ENCODE data around the gene LCAT. TPM values are rescaled to one million over a fixed set of nuclear protein-coding genes. Genes with fewer than 3 reads are reported as not detected.

The LCAT gene
- total and polyA plus RNA-seq, 4 donors: 8.4 to 43.9 (median 21.9) TPM

- ATAC-seq (ENCODE audit: insufficient read depth, low FRiP score) (no peak), DNase-seq (no peak)
- WGBS, 2 donors: 74 to 83% methylated on average over 10 of the region's 10 CpGs
- Histone ChIP-seq H3K27me3 (ENCODE audit: control insufficient read depth in 3 of 3, insufficient read depth in 3 of 3, low read length in 2 of 3) (no peaks in the 10 kb centered on the region), H3K4me3 (no peak overlapping the region), H3K9ac (ENCODE audit: insufficient read depth in 1 of 2, low read length in 2 of 2) (no peak overlapping the region), H3K4me1 (ENCODE audit: control insufficient read depth in 5 of 5, insufficient read depth in 5 of 5, low read length in 5 of 5) (peaks cover 0 to 15% (median 0%) of the 10 kb centered on the region in 5 donors), H3K9me3 (ENCODE audit: control insufficient read depth in 4 of 4, insufficient read depth in 3 of 4, low read length in 3 of 4) (no peaks in the 10 kb centered on the region), H3K36me3 (ENCODE audit: control insufficient read depth in 4 of 4, insufficient read depth in 4 of 4, low read length in 4 of 4) (peaks cover 0 to 20% (median 11%) of the 10 kb centered on the region in 4 donors), H3K27ac (ENCODE audit: low read depth in 1 of 2, low read length in 1 of 2) (peak overlapping the region; percentile 23 to 46)
- TF ChIP-seq CTCF (IDR thresholded peaks at IDR 0.05; ENCODE audit: control extremely low read depth, extremely low read depth): no peak
Measured at GRCh38 chr16:67923414-67924116, 20.4 kb downstream of the LCAT start.

- ATAC-seq (ENCODE audit: insufficient read depth, low FRiP score) (no peak), DNase-seq (no peak)
- Histone ChIP-seq H3K27ac (ENCODE audit: low read depth in 1 of 2, low read length in 1 of 2) (peak overlapping the region in 1 of 2 donors; percentile 23), H3K36me3 (ENCODE audit: control insufficient read depth in 4 of 4, insufficient read depth in 4 of 4, low read length in 4 of 4) (peaks cover 0 to 22% (median 11%) of the 10 kb centered on the region in 4 donors), H3K27me3 (ENCODE audit: control insufficient read depth in 3 of 3, insufficient read depth in 3 of 3, low read length in 2 of 3) (no peaks in the 10 kb centered on the region), H3K9me3 (ENCODE audit: control insufficient read depth in 4 of 4, insufficient read depth in 3 of 4, low read length in 3 of 4) (no peaks in the 10 kb centered on the region), H3K9ac (ENCODE audit: insufficient read depth in 1 of 2, low read length in 2 of 2) (no peak overlapping the region), H3K4me3 (no peak overlapping the region), H3K4me1 (ENCODE audit: control insufficient read depth in 5 of 5, insufficient read depth in 5 of 5, low read length in 5 of 5) (peaks cover 0 to 15% (median 0%) of the 10 kb centered on the region in 5 donors)
- TF ChIP-seq CTCF (IDR thresholded peaks at IDR 0.05; ENCODE audit: control extremely low read depth, extremely low read depth): no peak
- WGBS, 2 donors: 69 to 79% methylated on average over 8 of the region's 8 CpGs
Measured at GRCh38 chr16:67922740-67923139, 21.2 kb downstream of the LCAT start.

- no peak for ATAC-seq (ENCODE audit: insufficient read depth, low FRiP score)
- no peaks in the 10 kb centered on the region for H3K27me3 ChIP-seq (ENCODE audit: control insufficient read depth in 3 of 3, insufficient read depth in 3 of 3, low read length in 2 of 3)
- H3K9ac ChIP-seq (ENCODE audit: insufficient read depth in 1 of 2, low read length in 2 of 2): no peak overlapping the region
- no peak for TF ChIP-seq CTCF (IDR thresholded peaks at IDR 0.05; ENCODE audit: control extremely low read depth, extremely low read depth)
- no peak overlapping the region for H3K4me3 ChIP-seq
- H3K27ac ChIP-seq (ENCODE audit: low read depth in 1 of 2, low read length in 1 of 2): peak overlapping the region in 1 of 2 donors; percentile 52
- H3K36me3 ChIP-seq (ENCODE audit: control insufficient read depth in 4 of 4, insufficient read depth in 4 of 4, low read length in 4 of 4): peaks cover 0 to 19% (median 12%) of the 10 kb centered on the region in 4 donors
- H3K4me1 ChIP-seq (ENCODE audit: control insufficient read depth in 5 of 5, insufficient read depth in 5 of 5, low read length in 5 of 5): peaks cover 0 to 15% (median 1%) of the 10 kb centered on the region in 5 donors
- WGBS, 2 donors: 69 to 71% methylated on average over 5 of the region's 5 CpGs
- DNase-seq: no peak
- no peaks in the 10 kb centered on the region for H3K9me3 ChIP-seq (ENCODE audit: control insufficient read depth in 4 of 4, insufficient read depth in 3 of 4, low read length in 3 of 4)
Measured at GRCh38 chr16:67922221-67922620, 21.7 kb downstream of the LCAT start.
